Natural killer cell (primary cell): ENCODE results near the gene VCL. TPM values are rescaled to one million over a fixed set of nuclear protein-coding genes. Genes with fewer than 3 reads are reported as not detected.
"Not testable (repeated sequence)": the region's sequence is repeated elsewhere in the genome, so short reads cannot be mapped to it uniquely, and the experiment has no call there.

ENCODE experiments used
- ATAC-seq, 3 donors: fragments of 150-1000 bp in 2 of 3; fragments of 200-7000 bp in 1 of 3; cut with Tn5 transposase; 1 replicate in 1 of 3; 2 replicates in 2 of 3; pipeline ENCODE4 v1.10.0; 2021; ENCODE audit warnings: mild to moderate bottlenecking in 2 of 3, moderate library complexity in 2 of 3
- DNase-seq, 2 donors: peaks; one replicate each; pipeline versions ENCODE4 v3.0.0 to v3.0.0-alpha.2; 2013 to 2021; ENCODE audit warnings: mixed read lengths in 1 of 2
- H3K27ac ChIP-seq: one replicate; pipeline ENCODE4 v1.5.1; 2013; ENCODE audit warnings: mild to moderate bottlenecking, low read length
- H3K27me3 ChIP-seq: one replicate; pipeline ENCODE4 v1.6.1; 2013; ENCODE audit warnings: low read length; ENCODE audit not compliant: control insufficient read depth, insufficient read depth
- H3K36me3 ChIP-seq: one replicate; pipeline ENCODE4 v1.6.1; 2013; ENCODE audit warnings: low read length; ENCODE audit not compliant: control insufficient read depth, insufficient read depth
- H3K4me1 ChIP-seq: one replicate; pipeline ENCODE4 v1.6.1; 2013; ENCODE audit warnings: low read length; ENCODE audit not compliant: control insufficient read depth, insufficient read depth
- H3K4me3 ChIP-seq: one replicate; pipeline ENCODE4 v1.5.1; 2013; ENCODE audit warnings: low read length
- H3K9me3 ChIP-seq: one replicate; pipeline ENCODE4 v1.6.1; 2013; ENCODE audit warnings: low read length; ENCODE audit not compliant: control insufficient read depth, insufficient read depth
- H3K27ac Mint-ChIP-seq, 2 donors: one replicate each; pipeline ENCODE4 v1.8.0; 2022; ENCODE audit warnings: mild to moderate bottlenecking in 2 of 2, mixed read lengths in 2 of 2, moderate library complexity in 1 of 2
- H3K27me3 Mint-ChIP-seq, 2 donors: one replicate each; pipeline ENCODE4 v1.8.0; 2022; ENCODE audit warnings: low read depth in 2 of 2, mixed read lengths in 2 of 2
- H3K36me3 Mint-ChIP-seq: one replicate; pipeline ENCODE4 v1.8.0; 2022; ENCODE audit warnings: mixed read lengths
- H3K4me1 Mint-ChIP-seq, 2 donors: one replicate each; pipeline ENCODE4 v1.8.0; 2022; ENCODE audit warnings: mixed read lengths in 2 of 2
- H3K4me3 Mint-ChIP-seq: one replicate; pipeline ENCODE4 v1.8.0; 2022; ENCODE audit warnings: mild to moderate bottlenecking, moderate library complexity, mixed read lengths
- H3K9me3 Mint-ChIP-seq, 2 donors: one replicate each; pipeline ENCODE4 v1.8.0; 2022; ENCODE audit warnings: mixed read lengths in 2 of 2
- WGBS: methylation state at CpG from one replicate; pipeline ENCODE4 v1.1.7; 2013; ENCODE audit warnings: missing lambda C conversion rate; ENCODE audit not compliant: insufficient coverage; 5-methylcytosine and 5-hydroxymethylcytosine counted together
- intact Hi-C: fragments of 100-400 bp; cut with micrococcal nuclease; formaldehyde crosslinking; loops from one replicate; pipeline ENCODE4 v1.14.2; 2022
- total RNA-seq, 4 donors: library from RNA; stranded (reverse); fragments of 120-200 nt in 1 of 4; gene quantifications; one replicate each; pipeline versions ENCODE4 v1.2.3 to v1.2.4, GENCODE V29; 2013 to 2022
- TF ChIP-seq, protein P1 (sequence below): fragments of 200-600 bp; IDR thresholded peaks from one replicate; pipeline ENCODE4 v1.8.0; 2022; ENCODE audit warnings: antibody characterized with exemption

VCL gene
- total RNA-seq, 3 donors from 2014 or later (not counting 1 experiment from before 2014, with no cell fraction given), result 121 to 145 (median 122) TPM

DNA sequence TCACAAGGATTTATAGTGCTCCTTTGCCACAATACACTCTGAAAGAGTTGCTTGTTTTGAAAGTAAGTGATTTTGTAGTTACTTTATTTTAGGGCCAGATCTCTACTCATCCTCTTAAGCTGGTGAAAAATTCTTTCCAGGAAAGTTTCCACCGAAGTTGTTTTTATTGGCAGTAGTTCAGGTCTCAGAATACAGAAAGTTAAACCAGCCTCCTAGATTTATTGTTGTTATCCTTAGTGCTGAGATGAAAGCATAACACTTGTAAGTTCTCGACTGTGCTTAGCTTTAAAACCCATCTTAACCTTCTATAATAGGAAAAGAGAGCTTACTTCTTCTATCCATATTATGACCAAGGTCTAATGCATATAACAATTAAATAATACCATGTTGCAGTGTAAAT lies 147.2 kb downstream of the VCL start:
- peaks cover 11% of the 10 kb centered on the region for H3K4me1 ChIP-seq
- ATAC-seq (no peak), DNase-seq (no peak)
- WGBS, result 80% methylated on average over 1 of the region's 2 CpGs
- H3K27me3 Mint-ChIP-seq, result no peaks in the 10 kb centered on the region
- no peaks in the 10 kb centered on the region for H3K36me3 Mint-ChIP-seq
- TF ChIP-seq, protein P1, sequence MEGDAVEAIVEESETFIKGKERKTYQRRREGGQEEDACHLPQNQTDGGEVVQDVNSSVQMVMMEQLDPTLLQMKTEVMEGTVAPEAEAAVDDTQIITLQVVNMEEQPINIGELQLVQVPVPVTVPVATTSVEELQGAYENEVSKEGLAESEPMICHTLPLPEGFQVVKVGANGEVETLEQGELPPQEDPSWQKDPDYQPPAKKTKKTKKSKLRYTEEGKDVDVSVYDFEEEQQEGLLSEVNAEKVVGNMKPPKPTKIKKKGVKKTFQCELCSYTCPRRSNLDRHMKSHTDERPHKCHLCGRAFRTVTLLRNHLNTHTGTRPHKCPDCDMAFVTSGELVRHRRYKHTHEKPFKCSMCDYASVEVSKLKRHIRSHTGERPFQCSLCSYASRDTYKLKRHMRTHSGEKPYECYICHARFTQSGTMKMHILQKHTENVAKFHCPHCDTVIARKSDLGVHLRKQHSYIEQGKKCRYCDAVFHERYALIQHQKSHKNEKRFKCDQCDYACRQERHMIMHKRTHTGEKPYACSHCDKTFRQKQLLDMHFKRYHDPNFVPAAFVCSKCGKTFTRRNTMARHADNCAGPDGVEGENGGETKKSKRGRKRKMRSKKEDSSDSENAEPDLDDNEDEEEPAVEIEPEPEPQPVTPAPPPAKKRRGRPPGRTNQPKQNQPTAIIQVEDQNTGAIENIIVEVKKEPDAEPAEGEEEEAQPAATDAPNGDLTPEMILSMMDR, result no peak
- intact Hi-C loops, result no loop called here
- no peaks in the 10 kb centered on the region for H3K27me3 ChIP-seq
- no peak overlapping the region for H3K27ac ChIP-seq
- H3K9me3 ChIP-seq, result no peaks in the 10 kb centered on the region
- no peaks in the 10 kb centered on the region for H3K9me3 Mint-ChIP-seq
- H3K27ac Mint-ChIP-seq, result no peak overlapping the region
- H3K4me3 Mint-ChIP-seq, result no peak overlapping the region
- peaks cover 23 to 27% of the 10 kb centered on the region in 2 donors for H3K4me1 Mint-ChIP-seq
- no peak overlapping the region for H3K4me3 ChIP-seq
- H3K36me3 ChIP-seq, result peaks cover 6% of the 10 kb centered on the region

DNA sequence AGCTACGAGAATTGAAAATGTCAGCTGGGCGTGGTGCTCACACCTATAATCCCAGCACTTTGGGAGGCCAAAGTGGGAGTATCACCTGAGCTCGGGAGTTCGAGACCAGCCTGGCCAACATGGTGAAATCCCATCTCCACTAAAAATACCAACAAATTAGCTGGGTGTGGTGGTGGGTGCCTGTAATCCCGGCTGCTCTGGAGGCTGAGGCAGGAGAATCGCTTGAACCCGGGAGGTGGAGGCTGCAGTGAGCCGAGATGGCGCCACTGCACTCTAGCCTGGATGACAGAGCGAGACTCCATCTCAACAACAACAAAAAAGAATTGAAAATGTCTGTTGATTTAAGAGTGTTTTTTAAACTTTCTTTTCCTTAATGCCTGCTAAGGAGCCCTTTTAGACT lies 149.1 kb downstream of the VCL start:
- H3K9me3 ChIP-seq, intact Hi-C loops, H3K27me3 ChIP-seq, H3K36me3 ChIP-seq, DNase-seq, H3K4me3 Mint-ChIP-seq, H3K36me3 Mint-ChIP-seq, H3K27ac ChIP-seq, H3K9me3 Mint-ChIP-seq, H3K4me3 ChIP-seq, ATAC-seq, H3K27me3 Mint-ChIP-seq: not testable (repeated sequence)
- H3K27ac Mint-ChIP-seq, result peak overlapping the region; percentile 32 to 47
- H3K4me1 Mint-ChIP-seq, result peaks cover 21 to 22% of the 10 kb centered on the region in 2 donors
- H3K4me1 ChIP-seq, result peaks cover 18% of the 10 kb centered on the region
- 96% methylated on average over 6 of the region's 10 CpGs for WGBS

- Histone ChIP-seq H3K27me3 (no peaks in the 10 kb centered on the region), H3K27ac (peak within 1 kb of the TSS; percentile 93), H3K4me3 (peak within 1 kb of the TSS; percentile 97), H3K4me1 (peaks cover 18% of the 10 kb centered on the region), H3K36me3 (peaks cover 6% of the 10 kb centered on the region), H3K9me3 (no peaks in the 10 kb centered on the region)
- DNase-seq (peak in 1 of 2 donors; percentile 75), ATAC-seq (peak; percentile 62 to 73 (median 63))
- Mint-ChIP-seq H3K9me3 (no peaks in the 10 kb centered on the region), H3K4me3 (no peak within 1 kb of the TSS), H3K36me3 (no peaks in the 10 kb centered on the region), H3K27me3 (no peaks in the 10 kb centered on the region), H3K27ac (no peak within 1 kb of the TSS), H3K4me1 (peaks cover 19 to 24% of the 10 kb centered on the region in 2 donors)
- 0% methylated on average over 32 of the region's 32 CpGs for WGBS
- TF ChIP-seq, protein P1, result no peak
- intact Hi-C loops, result loop anchor here (2.0 to 5.0 kb wide), 4 partner anchors 62 to 960 kb away; partner anchors contain the start of genes SAMD8 and VCL
These were observed 152.5 kb downstream of the VCL start, which contains the start of gene AP3M1 for GRCh38 chr10:74150204-74150989. AP3M1 (minus strand) TSS chr10:74150828; CDS start chr10:74138379, 12,449 bp downstream.
